Transverse colon (tissue), 4 donors: ENCODE results near the gene CCDC148. TPM values are rescaled to one million over a fixed set of nuclear protein-coding genes. Genes with fewer than 3 reads are reported as not detected.

Experiments
- DNase-seq: peaks from one replicate; pipeline ENCODE4 v3.0.0-alpha.2; 2019
- H3K27ac ChIP-seq, 4 donors: fragments of 200-600 bp; sonication (generic); 2 replicates each; pipeline ENCODE4 v1.5.1; 2016 to 2018; ENCODE audit warnings: inconsistent platforms in 4 of 4
- H3K27me3 ChIP-seq: fragments of 200-600 bp; sonication (generic); 2 replicates; pipeline ENCODE4 v1.5.1; 2017; ENCODE audit warnings: inconsistent platforms
- H3K36me3 ChIP-seq, 4 donors: fragments of 200-600 bp; sonication (generic); 2 replicates each; pipeline ENCODE4 v1.5.1; 2017 to 2019; ENCODE audit warnings: inconsistent platforms in 4 of 4
- H3K4me1 ChIP-seq, 4 donors: fragments of 200-600 bp; sonication (generic); 2 replicates each; pipeline ENCODE4 v1.5.1; 2017 to 2020; ENCODE audit warnings: inconsistent platforms in 4 of 4
- H3K4me3 ChIP-seq, 4 donors: fragments of 200-600 bp; sonication (generic); 1 replicate in 1 of 4; 2 replicates in 3 of 4; pipeline versions ENCODE4 v1.5.1 to v1.6.1; 2017 to 2019; ENCODE audit warnings: inconsistent platforms in 4 of 4
- H3K9me3 ChIP-seq, 2 donors: fragments of 200-600 bp; sonication (generic); 2 replicates each; pipeline ENCODE4 v1.5.1; 2017 to 2019; ENCODE audit warnings: inconsistent platforms in 2 of 2
- CTCF ChIP-seq, 5 experiments: fragments of 200-600 bp in 3 of 5; fragments of 450-650 bp in 2 of 5; sonication (generic) in 3 of 5; IDR thresholded peaks; 1 replicate in 2 of 5; 2 replicates in 3 of 5; pipeline ENCODE4 v1.5.1; 2016 to 2017; ENCODE audit warnings: antibody characterized with exemption in 5 of 5, inconsistent platforms in 3 of 5, mild to moderate bottlenecking in 2 of 5, moderate library complexity in 1 of 5
- EP300 ChIP-seq: sonication (generic); formaldehyde crosslinking; IDR thresholded peaks from one replicate; pipeline ENCODE4 v1.6.1; 2017; ENCODE audit warnings: antibody characterized with exemption, low read depth
- POLR2A ChIP-seq: fragments of 450-650 bp; IDR thresholded peaks from one replicate; pipeline ENCODE4 v1.6.1; 2016; ENCODE audit warnings: antibody characterized with exemption, mild to moderate bottlenecking, moderate library complexity
- POLR2AphosphoS5 ChIP-seq, 3 donors: sonication (generic); formaldehyde crosslinking; IDR thresholded peaks; one replicate each; pipeline ENCODE4 v1.6.1; 2016; ENCODE audit warnings: antibody characterized with exemption in 3 of 3
- WGBS, 2 donors: methylation state at CpG; one replicate each; pipeline ENCODE4 v1.1.5; 2018; ENCODE audit warnings: low coverage in 1 of 2; 5-methylcytosine and 5-hydroxymethylcytosine counted together
- in situ Hi-C, 4 donors: fragments of 200-750 bp; cut with MboI; loops; one replicate each; pipeline versions ENCODE4 v1.15.0 to v1.15.1; 2017; ENCODE audit warnings: low sequenced_read_pairs in 3 of 4, low pct_ligation_motif_present in 1 of 4, low pct_unique_long_range_greater_than_20kb in 1 of 4
- intact Hi-C: fragments of 100-400 bp; cut with DNase I; formaldehyde crosslinking; loops from one replicate; pipeline ENCODE4 v1.15.1; 2023; ENCODE audit warnings: low total_unique reads
- total RNA-seq, 4 donors: library from RNA; depleted of rRNA; stranded (reverse); fragments of >200 nt; gene quantifications; one replicate each; pipeline ENCODE4 v1.1.0, GENCODE V29; 2016

Gene CCDC148
- total RNA-seq, 4 donors from 2014 or later, result 0.48 TPM; not detected in 3

GRCh38 chr2:158253170-158253569, 203.4 kb downstream of the CCDC148 start:
- Histone ChIP-seq H3K36me3 (no peaks in the 10 kb centered on the region), H3K4me1 (no peaks in the 10 kb centered on the region), H3K27ac (no peak overlapping the region), H3K4me3 (no peak overlapping the region), H3K27me3 (no peaks in the 10 kb centered on the region), H3K9me3 (no peaks in the 10 kb centered on the region)
- WGBS, 2 donors, result 55 to 69% methylated on average over 1 of the region's 1 CpG
- DNase-seq, result no peak
- TF ChIP-seq EP300, result no peak
- TF ChIP-seq POLR2AphosphoS5 (IDR thresholded peaks at IDR 0.05), result no peak
- no peak for TF ChIP-seq CTCF (IDR thresholded peaks at IDR 0.05)
- TF ChIP-seq POLR2A, result no peak
- in situ Hi-C loops, result no loop called here
- intact Hi-C loops, result no loop called here

- WGBS, 2 donors, result 51 to 87% methylated on average over 3 of the region's 3 CpGs
These were observed 205.2 kb downstream of the CCDC148 start for GRCh38 chr2:158251356-158251755.

GRCh38 chr2:158243392-158243791, 213.2 kb downstream of the CCDC148 start:
- Histone ChIP-seq H3K27ac (no peak overlapping the region), H3K4me3 (no peak overlapping the region), H3K9me3 (no peaks in the 10 kb centered on the region), H3K4me1 (no peaks in the 10 kb centered on the region), H3K36me3 (no peaks in the 10 kb centered on the region), H3K27me3 (no peaks in the 10 kb centered on the region)
- 82 to 89% methylated on average over 4 of the region's 4 CpGs for WGBS, 2 donors
- no peak for DNase-seq
- no peak for TF ChIP-seq POLR2A
- in situ Hi-C loops, result no loop called here
- intact Hi-C loops, result no loop called here

More at GRCh38 chr2:158251356-158251755, 205.2 kb downstream of the CCDC148 start:
- Histone ChIP-seq H3K4me1 (no peaks in the 10 kb centered on the region), H3K4me3 (no peak overlapping the region), H3K27ac (no peak overlapping the region), H3K27me3 (no peaks in the 10 kb centered on the region), H3K9me3 (no peaks in the 10 kb centered on the region), H3K36me3 (no peaks in the 10 kb centered on the region)
- TF ChIP-seq CTCF (IDR thresholded peaks at IDR 0.05) (no peak), POLR2A (no peak), EP300 (no peak), POLR2AphosphoS5 (IDR thresholded peaks at IDR 0.05) (no peak)
- DNase-seq, result no peak
- intact Hi-C loops (no loop called here), in situ Hi-C loops (no loop called here)

- Histone ChIP-seq H3K36me3 (no peaks in the 10 kb centered on the region), H3K27ac (no peak overlapping the region), H3K4me1 (no peaks in the 10 kb centered on the region), H3K27me3 (no peaks in the 10 kb centered on the region), H3K9me3 (no peaks in the 10 kb centered on the region), H3K4me3 (no peak overlapping the region)
- intact Hi-C loops, result no loop called here
- TF ChIP-seq POLR2A, result no peak
- TF ChIP-seq EP300, result no peak
- no peak for TF ChIP-seq POLR2AphosphoS5 (IDR thresholded peaks at IDR 0.05)
- TF ChIP-seq CTCF (IDR thresholded peaks at IDR 0.05), result no peak
- in situ Hi-C loops, result no loop called here
- no peak for DNase-seq
- WGBS, 2 donors, result 14 to 73% methylated on average over 1 to 2 of the region's 2 CpGs
These were observed 214.3 kb downstream of the CCDC148 start for GRCh38 chr2:158242280-158242679.

- Histone ChIP-seq H3K4me1 (no peaks in the 10 kb centered on the region), H3K27ac (no peak overlapping the region), H3K27me3 (no peaks in the 10 kb centered on the region), H3K9me3 (no peaks in the 10 kb centered on the region), H3K36me3 (no peaks in the 10 kb centered on the region), H3K4me3 (no peak overlapping the region)
- in situ Hi-C loops (no loop called here), intact Hi-C loops (no loop called here)
- no peak for DNase-seq
- TF ChIP-seq CTCF (IDR thresholded peaks at IDR 0.05) (no peak), POLR2AphosphoS5 (IDR thresholded peaks at IDR 0.05) (no peak), POLR2A (no peak), EP300 (no peak)
- WGBS, 2 donors, result 38 to 47% methylated on average over 2 of the region's 2 CpGs
These were observed 215.6 kb downstream of the CCDC148 start for GRCh38 chr2:158240975-158241374.
